Endothelial cell of umbilical vein (primary cell): ENCODE measurements around the gene ASB11.
"Not testable (repeated sequence)": the region's sequence is repeated elsewhere in the genome, so short reads cannot be mapped to it uniquely, and the experiment has no call there.

ENCODE experiments used
- EZH2 ChIP-seq: IDR thresholded peaks from 2 replicates; pipeline ENCODE4 v1.6.1; 2012; ENCODE audit warnings: borderline replicate concordance, low read depth, mild to moderate bottlenecking, moderate library complexity, low read length, inconsistent platforms; ENCODE audit not compliant: severe bottlenecking
- FOS ChIP-seq: IDR thresholded peaks from 2 replicates; pipeline ENCODE4 v1.6.1; 2011; ENCODE audit warnings: mild to moderate bottlenecking, low read length, moderate library complexity, borderline replicate concordance; ENCODE audit not compliant: insufficient read depth
- JUN ChIP-seq: IDR thresholded peaks from 2 replicates; pipeline ENCODE4 v1.6.1; 2011; ENCODE audit warnings: borderline replicate concordance, low read depth; ENCODE audit not compliant: insufficient read length, insufficient read depth
- POLR2AphosphoS5 ChIP-seq: IDR thresholded peaks from 2 replicates; pipeline ENCODE4 v1.6.1; 2012; ENCODE audit warnings: low read depth, mild to moderate bottlenecking, control low read depth, low read length, moderate library complexity; ENCODE audit not compliant: insufficient read depth
- TF ChIP-seq, protein P1 (sequence below), 2 donors: IDR thresholded peaks; 1 replicate in 1 of 2; 2 replicates in 1 of 2; pipeline ENCODE4 v1.5.1; 2011; ENCODE audit warnings: low read length in 2 of 2, mild to moderate bottlenecking in 2 of 2, moderate library complexity in 2 of 2, control low read depth in 1 of 2, inconsistent platforms in 1 of 2, low read depth in 1 of 2; ENCODE audit not compliant: insufficient read depth in 1 of 2; ENCODE audit errors: extremely low read depth in 1 of 2
- TF ChIP-seq, protein P2 (sequence below): IDR thresholded peaks from 2 replicates; pipeline ENCODE4 v1.6.1; 2011; ENCODE audit not compliant: insufficient read depth, insufficient read length

DNA sequence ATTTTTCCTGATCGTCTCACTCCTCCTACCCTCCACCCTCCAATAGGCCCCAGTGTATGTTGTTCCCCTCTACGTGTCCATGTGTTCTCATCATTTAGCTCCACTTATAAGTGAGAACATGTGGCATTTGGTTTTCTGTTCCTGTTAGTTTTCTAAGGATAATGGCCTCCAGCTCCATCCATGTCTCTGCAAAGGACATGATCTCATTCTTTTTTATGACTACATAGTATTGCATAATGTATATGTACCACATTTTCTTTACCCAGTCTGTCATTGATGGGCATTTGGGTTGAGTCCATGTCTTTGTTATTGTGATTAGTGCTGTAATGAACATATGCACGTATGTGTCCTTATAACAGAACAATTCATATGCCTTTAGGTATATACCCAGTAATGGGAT is 9.5 kb downstream of the ASB11 start:
- TF ChIP-seq, protein P1, sequence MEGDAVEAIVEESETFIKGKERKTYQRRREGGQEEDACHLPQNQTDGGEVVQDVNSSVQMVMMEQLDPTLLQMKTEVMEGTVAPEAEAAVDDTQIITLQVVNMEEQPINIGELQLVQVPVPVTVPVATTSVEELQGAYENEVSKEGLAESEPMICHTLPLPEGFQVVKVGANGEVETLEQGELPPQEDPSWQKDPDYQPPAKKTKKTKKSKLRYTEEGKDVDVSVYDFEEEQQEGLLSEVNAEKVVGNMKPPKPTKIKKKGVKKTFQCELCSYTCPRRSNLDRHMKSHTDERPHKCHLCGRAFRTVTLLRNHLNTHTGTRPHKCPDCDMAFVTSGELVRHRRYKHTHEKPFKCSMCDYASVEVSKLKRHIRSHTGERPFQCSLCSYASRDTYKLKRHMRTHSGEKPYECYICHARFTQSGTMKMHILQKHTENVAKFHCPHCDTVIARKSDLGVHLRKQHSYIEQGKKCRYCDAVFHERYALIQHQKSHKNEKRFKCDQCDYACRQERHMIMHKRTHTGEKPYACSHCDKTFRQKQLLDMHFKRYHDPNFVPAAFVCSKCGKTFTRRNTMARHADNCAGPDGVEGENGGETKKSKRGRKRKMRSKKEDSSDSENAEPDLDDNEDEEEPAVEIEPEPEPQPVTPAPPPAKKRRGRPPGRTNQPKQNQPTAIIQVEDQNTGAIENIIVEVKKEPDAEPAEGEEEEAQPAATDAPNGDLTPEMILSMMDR (IDR thresholded peaks at IDR 0.05; ENCODE audit: extremely low read depth in 1 of 2, insufficient read depth in 1 of 2, low read depth in 1 of 2, low read length in 2 of 2): not testable (repeated sequence)
- TF ChIP-seq POLR2AphosphoS5, EZH2, FOS, JUN: not testable (repeated sequence)
- TF ChIP-seq, protein P2, sequence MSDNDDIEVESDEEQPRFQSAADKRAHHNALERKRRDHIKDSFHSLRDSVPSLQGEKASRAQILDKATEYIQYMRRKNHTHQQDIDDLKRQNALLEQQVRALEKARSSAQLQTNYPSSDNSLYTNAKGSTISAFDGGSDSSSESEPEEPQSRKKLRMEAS: not testable (repeated sequence)
